ENCODE measurements around the gene TMPRSS13.

DNA sequence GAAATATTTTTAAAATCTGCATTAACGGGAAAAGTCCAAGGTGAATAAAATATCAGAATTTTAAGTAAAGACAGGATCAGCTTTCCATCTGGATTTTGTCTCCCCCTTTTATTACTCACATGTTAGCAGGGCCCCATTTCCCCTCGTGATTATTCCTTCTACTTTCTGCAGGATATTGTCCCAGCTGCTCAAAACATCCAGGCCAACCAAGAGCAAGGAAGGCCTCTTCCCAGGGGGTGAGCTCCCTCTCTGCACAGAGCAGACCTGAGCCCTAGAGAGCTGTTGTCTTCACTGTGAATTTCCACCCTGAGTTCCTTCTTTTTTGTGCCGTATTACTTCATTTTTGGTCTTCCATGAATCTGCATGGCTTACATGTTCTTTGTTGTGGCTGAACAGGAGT is 3.7 kb upstream of the TMPRSS13 start:
- no peak for TF ChIP-seq CTCF (IDR thresholded peaks at IDR 0.05)
- TF ChIP-seq POLR2AphosphoS5 (IDR thresholded peaks at IDR 0.05): no peak
- no peak for TF ChIP-seq POLR2A (IDR thresholded peaks at IDR 0.05; ENCODE audit: low read depth)
- TF ChIP-seq EP300 (IDR thresholded peaks at IDR 0.05): no peak
